Activated CD4-positive, alpha-beta memory T cell treated with anti-CD3 and anti-CD28 coated beads for 36 hours (primary cell): ENCODE measurements around the gene CCDC91. TPM values are rescaled to one million over a fixed set of nuclear protein-coding genes. Genes with fewer than 3 reads are reported as not detected.
A peak's percentile ranks its signal among the peaks of the same experiment; 100 is the strongest.

Experiments
- CTCF ChIA-PET: fragments of 350-600 bp; sonication (Branson Sonifier 250); formaldehyde crosslinking; loops from one replicate; lab custom pipeline; 2021; ENCODE audit warnings: antibody characterized with exemption, inconsistent platforms; lab: Charles Lee
- POLR2A ChIA-PET: fragments of 350-600 bp; sonication (Branson Sonifier 250); formaldehyde crosslinking; loops from one replicate; lab custom pipeline; 2021; ENCODE audit warnings: antibody characterized with exemption; lab: Charles Lee
- DNase-seq: peaks from one replicate; pipeline ENCODE4 v3.0.0-alpha.2; 2020
- H3K27ac Mint-ChIP-seq: one replicate; pipeline ENCODE4 v1.8.0; 2021; ENCODE audit warnings: mixed read lengths
- H3K27me3 Mint-ChIP-seq: one replicate; pipeline ENCODE4 v1.8.0; 2021; ENCODE audit warnings: mixed read lengths
- H3K36me3 Mint-ChIP-seq: one replicate; pipeline ENCODE4 v1.8.0; 2021; ENCODE audit warnings: mixed read lengths
- H3K4me1 Mint-ChIP-seq: one replicate; pipeline ENCODE4 v1.8.0; 2021; ENCODE audit warnings: low read depth, mixed read lengths
- H3K4me3 Mint-ChIP-seq: one replicate; pipeline ENCODE4 v1.8.0; 2021; ENCODE audit warnings: mild to moderate bottlenecking, mixed read lengths
- H3K9me3 Mint-ChIP-seq: one replicate; pipeline ENCODE4 v1.8.0; 2021; ENCODE audit warnings: mixed read lengths
- intact Hi-C: fragments of 100-400 bp; cut with micrococcal nuclease; formaldehyde crosslinking; loops from one replicate; pipeline ENCODE4 v1.15.1; 2023
- total RNA-seq, 2 experiments: library from RNA; stranded (reverse); gene quantifications; one replicate each; pipeline ENCODE4 v1.2.3, GENCODE V29; 2021

The CCDC91 gene
- total RNA-seq, 2 experiments from 2014 or later, result 16.5 to 19.7 TPM

- CTCF ChIA-PET, result no interaction called here
- POLR2A ChIA-PET, result no interaction called here
- H3K4me3 Mint-ChIP-seq, result no peak overlapping the region
- no peak overlapping the region for H3K27ac Mint-ChIP-seq
- no peaks in the 10 kb centered on the region for H3K27me3 Mint-ChIP-seq
- H3K9me3 Mint-ChIP-seq, result peaks cover 40% of the 10 kb centered on the region
- H3K36me3 Mint-ChIP-seq, result peaks cover 39% of the 10 kb centered on the region
- intact Hi-C loops, result no loop called here
- no peak for DNase-seq
- H3K4me1 Mint-ChIP-seq, result peaks cover 2% of the 10 kb centered on the region
Measured at GRCh38 chr12:28527631-28528249, 337.5 kb downstream of the CCDC91 start.

DNA sequence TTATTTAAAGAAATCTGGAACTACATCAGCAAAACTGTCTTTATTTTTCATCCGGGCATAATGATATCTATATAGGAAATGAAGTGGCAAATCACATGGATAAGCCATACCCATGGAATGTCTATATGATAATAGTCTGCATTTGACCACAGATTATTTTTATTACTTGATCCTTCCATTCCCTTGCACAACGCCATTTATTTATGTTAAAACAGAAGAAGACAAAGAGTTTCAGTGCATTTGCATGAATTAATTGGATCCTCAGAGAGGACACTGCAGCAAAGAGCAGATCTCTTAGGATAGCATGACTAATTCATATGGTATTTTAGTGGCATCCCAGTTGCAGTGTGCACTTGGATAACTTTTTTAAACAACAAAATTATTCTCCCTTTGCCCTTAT, 345.0 kb downstream of the CCDC91 start:
- no peak for DNase-seq
- ChIA-PET CTCF (no interaction called here), POLR2A (interaction anchor here (0.7 kb wide), 1 partner anchor 329 kb away, joined by 5 read pairs; no protein-coding TSS in a partner anchor)
- peaks cover 7% of the 10 kb centered on the region for H3K36me3 Mint-ChIP-seq
- H3K9me3 Mint-ChIP-seq, result peaks cover 3% of the 10 kb centered on the region
- H3K27ac Mint-ChIP-seq, result no peak overlapping the region
- no peaks in the 10 kb centered on the region for H3K27me3 Mint-ChIP-seq
- H3K4me1 Mint-ChIP-seq, result peaks cover 6% of the 10 kb centered on the region
- intact Hi-C loops, result no loop called here
- no peak overlapping the region for H3K4me3 Mint-ChIP-seq

DNA sequence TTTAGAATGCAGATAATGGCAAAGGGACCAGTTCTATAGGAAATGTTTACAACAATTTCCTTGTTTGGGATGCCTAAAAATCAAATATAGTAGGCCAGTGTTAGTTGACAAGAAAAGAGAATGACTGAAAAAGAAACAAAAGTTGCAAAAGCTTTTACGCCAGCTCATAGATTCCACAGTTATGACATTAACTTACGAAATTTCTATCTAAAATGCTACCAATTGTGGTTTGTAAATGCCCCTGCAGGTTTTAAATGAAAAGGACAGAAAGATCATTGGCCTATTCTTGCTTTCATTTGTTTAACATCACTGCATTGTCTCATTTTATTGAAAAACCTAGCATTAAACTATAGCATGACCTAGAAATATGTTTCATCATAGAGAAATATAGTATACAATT, 345.8 kb downstream of the CCDC91 start:
- ChIA-PET CTCF (no interaction called here), POLR2A (interaction anchor here (0.7 kb wide), 1 partner anchor 330 kb away, joined by 5 read pairs; no protein-coding TSS in a partner anchor)
- Mint-ChIP-seq H3K27me3 (no peaks in the 10 kb centered on the region), H3K27ac (peak overlapping the region; percentile 30), H3K36me3 (peaks cover 7% of the 10 kb centered on the region), H3K4me1 (peaks cover 6% of the 10 kb centered on the region), H3K4me3 (no peak overlapping the region), H3K9me3 (peaks cover 3% of the 10 kb centered on the region)
- no peak for DNase-seq
- intact Hi-C loops, result no loop called here

- Mint-ChIP-seq H3K27ac (no peak overlapping the region), H3K9me3 (peaks cover 3% of the 10 kb centered on the region), H3K27me3 (no peaks in the 10 kb centered on the region), H3K4me3 (no peak overlapping the region), H3K36me3 (peaks cover 7% of the 10 kb centered on the region), H3K4me1 (peaks cover 8% of the 10 kb centered on the region)
- no peak for DNase-seq
- POLR2A ChIA-PET, result no interaction called here
- CTCF ChIA-PET, result interaction anchor here (0.6 kb wide), 2 partner anchors 567 to 1394 kb away, joined by 3 read pairs; no protein-coding TSS in a partner anchor
- intact Hi-C loops, result no loop called here
Measured at GRCh38 chr12:28537474-28537873, 347.2 kb downstream of the CCDC91 start.

DNA sequence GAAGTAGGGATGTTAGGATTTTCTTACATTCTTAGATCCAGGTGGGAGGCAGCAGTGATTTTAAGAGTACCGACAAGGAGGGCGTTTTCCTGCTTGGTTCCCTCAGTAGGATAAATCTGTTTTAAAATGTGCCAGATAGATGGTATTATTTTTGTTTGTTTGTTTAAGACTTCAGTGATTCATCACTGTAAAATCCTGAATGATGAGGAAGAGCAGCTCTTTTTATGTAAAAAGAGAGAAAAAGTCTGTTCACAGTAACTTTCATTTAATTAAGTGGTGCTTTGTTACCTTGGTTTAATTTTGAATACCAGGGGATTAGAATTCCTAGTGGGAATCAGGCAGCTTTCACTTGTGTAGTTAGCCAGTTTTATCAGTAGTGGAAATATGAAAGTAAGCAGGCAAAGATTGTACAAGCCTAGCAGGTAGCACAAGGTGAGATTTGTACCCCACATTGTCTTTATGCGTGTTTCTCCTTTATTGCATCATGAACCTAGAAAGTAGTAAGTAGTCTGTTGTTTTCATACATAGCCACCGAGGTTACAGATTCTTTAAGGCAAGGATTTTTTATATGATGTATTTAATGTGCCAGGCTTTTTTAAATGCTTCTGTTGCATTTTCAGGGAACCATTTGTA, 349.6 kb downstream of the CCDC91 start:
- peaks cover 19% of the 10 kb centered on the region for H3K4me1 Mint-ChIP-seq
- intact Hi-C loops, result no loop called here
- CTCF ChIA-PET, result no interaction called here

DNA sequence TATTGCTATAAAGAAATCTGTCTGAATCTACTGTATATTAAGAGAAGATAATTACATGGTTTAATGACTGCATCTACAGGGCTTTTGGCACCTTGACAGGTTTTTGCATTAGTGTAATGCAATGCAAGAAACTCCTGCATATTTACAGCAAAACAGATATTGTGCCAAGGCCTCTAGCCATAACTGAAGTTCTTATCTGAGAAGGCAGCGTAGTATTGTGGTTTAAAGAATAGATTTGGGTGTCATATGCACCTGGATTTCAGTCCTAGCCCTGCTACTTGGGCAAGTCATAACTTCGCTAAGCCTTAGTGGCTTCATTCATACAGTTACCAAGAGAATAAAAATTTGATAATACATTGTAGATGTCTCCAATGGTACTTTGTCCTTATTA, 350.1 kb downstream of the CCDC91 start:
- ChIA-PET POLR2A (no interaction called here), CTCF (no interaction called here)
- Mint-ChIP-seq H3K27ac (no peak overlapping the region), H3K4me3 (no peak overlapping the region), H3K4me1 (peaks cover 19% of the 10 kb centered on the region), H3K9me3 (peaks cover 3% of the 10 kb centered on the region), H3K36me3 (peaks cover 9% of the 10 kb centered on the region), H3K27me3 (no peaks in the 10 kb centered on the region)
- intact Hi-C loops, result no loop called here
- no peak for DNase-seq

More for the DNA sequence above, 349.6 kb downstream of the CCDC91 start:
- peaks cover 9% of the 10 kb centered on the region for H3K36me3 Mint-ChIP-seq
- no peak overlapping the region for H3K27ac Mint-ChIP-seq
- no peak overlapping the region for H3K4me3 Mint-ChIP-seq
- H3K9me3 Mint-ChIP-seq, result peaks cover 3% of the 10 kb centered on the region
- no peaks in the 10 kb centered on the region for H3K27me3 Mint-ChIP-seq
- POLR2A ChIA-PET, result no interaction called here
- no peak for DNase-seq

- H3K27ac Mint-ChIP-seq, result no peak overlapping the region
- peaks cover 8% of the 10 kb centered on the region for H3K36me3 Mint-ChIP-seq
- DNase-seq, result no peak
- ChIA-PET POLR2A (no interaction called here), CTCF (no interaction called here)
- peaks cover 3% of the 10 kb centered on the region for H3K9me3 Mint-ChIP-seq
- intact Hi-C loops, result no loop called here
- H3K27me3 Mint-ChIP-seq, result no peaks in the 10 kb centered on the region
- H3K4me1 Mint-ChIP-seq, result peaks cover 13% of the 10 kb centered on the region
- H3K4me3 Mint-ChIP-seq, result no peak overlapping the region
Measured at GRCh38 chr12:28543021-28543890, 353.0 kb downstream of the CCDC91 start.

DNA sequence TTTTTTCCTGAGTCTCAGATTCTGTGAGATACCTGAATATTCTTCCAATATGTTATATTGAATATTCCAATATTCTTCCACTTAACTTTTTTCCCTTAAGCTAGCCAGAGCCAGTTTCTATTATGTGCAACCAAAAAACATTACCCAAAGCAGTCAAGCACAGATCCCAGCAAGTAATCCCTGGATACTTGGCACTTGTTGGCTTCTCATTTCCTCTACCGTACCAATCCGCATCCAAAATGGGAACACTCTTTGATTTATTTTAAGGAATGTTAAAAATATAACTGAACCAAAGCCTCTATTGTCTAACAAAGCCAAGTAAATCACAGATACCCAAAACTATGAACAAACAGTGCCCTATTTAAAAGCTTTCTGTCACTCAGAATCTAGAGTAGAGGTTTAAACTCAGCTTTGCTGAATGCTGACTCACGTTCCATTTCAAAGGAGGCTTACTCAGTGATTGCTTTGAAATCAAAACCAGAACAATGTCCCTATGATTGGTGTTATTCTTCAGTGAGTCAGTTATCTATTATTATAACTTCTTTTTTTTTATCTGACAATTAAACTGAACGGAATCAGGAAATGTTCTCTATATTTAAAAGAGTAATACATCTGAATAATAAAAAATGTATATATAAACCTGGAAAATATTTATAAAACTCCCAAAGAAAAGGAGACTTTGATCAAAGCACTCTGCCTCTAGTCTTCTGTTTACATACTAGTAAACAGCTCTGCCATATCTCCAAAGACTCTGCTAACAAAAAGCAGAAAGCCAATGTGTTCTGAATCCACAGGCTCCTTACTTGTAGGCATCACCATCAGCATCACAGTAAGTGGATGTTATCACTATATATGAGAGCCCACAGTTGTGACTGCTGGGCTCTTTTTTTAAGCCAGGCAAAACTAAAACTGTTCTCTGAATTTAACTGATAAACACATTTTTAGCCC, 360.8 kb downstream of the CCDC91 start:
- H3K9me3 Mint-ChIP-seq, result no peaks in the 10 kb centered on the region
- peaks cover 7% of the 10 kb centered on the region for H3K36me3 Mint-ChIP-seq
- intact Hi-C loops, result loop anchor here (5.0 to 10.0 kb wide), 3 partner anchors 54 to 819 kb away; no protein-coding TSS in a partner anchor
- CTCF ChIA-PET, result interaction anchor here (0.7 kb wide), 1 partner anchor 192 kb away, joined by 4 read pairs; no protein-coding TSS in a partner anchor
- H3K27ac Mint-ChIP-seq, result no peak overlapping the region
- POLR2A ChIA-PET, result no interaction called here
- no peak for DNase-seq
- H3K27me3 Mint-ChIP-seq, result no peaks in the 10 kb centered on the region
- peaks cover 12% of the 10 kb centered on the region for H3K4me1 Mint-ChIP-seq
- H3K4me3 Mint-ChIP-seq, result no peak overlapping the region

- Mint-ChIP-seq H3K36me3 (peaks cover 7% of the 10 kb centered on the region), H3K9me3 (no peaks in the 10 kb centered on the region)
- intact Hi-C loops, result loop anchor here (2.0 to 10.0 kb wide), 4 partner anchors 55 to 820 kb away; partner anchors contain the start of gene CCDC91
Measured at GRCh38 chr12:28552251-28552970, 362.2 kb downstream of the CCDC91 start.

GRCh38 chr12:28555748-28556147, 365.5 kb downstream of the CCDC91 start:
- no peak overlapping the region for H3K27ac Mint-ChIP-seq
- H3K4me1 Mint-ChIP-seq, result peaks cover 10% of the 10 kb centered on the region
- intact Hi-C loops, result loop anchor here (10.0 kb wide), 1 partner anchor 301 kb away; no protein-coding TSS in a partner anchor
- H3K4me3 Mint-ChIP-seq, result no peak overlapping the region
- ChIA-PET CTCF (interaction anchor here (0.7 kb wide), 1 partner anchor 762 kb away, joined by 3 read pairs; no protein-coding TSS in a partner anchor), POLR2A (no interaction called here)
- H3K27me3 Mint-ChIP-seq, result no peaks in the 10 kb centered on the region
- DNase-seq, result no peak
- H3K9me3 Mint-ChIP-seq, result peaks cover 2% of the 10 kb centered on the region
- peaks cover 18% of the 10 kb centered on the region for H3K36me3 Mint-ChIP-seq

More at GRCh38 chr12:28552251-28552970, 362.2 kb downstream of the CCDC91 start:
- DNase-seq, result no peak
- Mint-ChIP-seq H3K4me1 (peaks cover 12% of the 10 kb centered on the region), H3K4me3 (no peak overlapping the region), H3K27me3 (no peaks in the 10 kb centered on the region), H3K27ac (peak overlapping the region; percentile 36)
- ChIA-PET POLR2A (interaction anchor here (0.6 to 0.9 kb wide), 2 partner anchors 47 to 773 kb away, joined by 3 read pairs; no protein-coding TSS in a partner anchor), CTCF (no interaction called here)
